ENCODE results near the gene RAF1.

- TF ChIP-seq, protein P1, sequence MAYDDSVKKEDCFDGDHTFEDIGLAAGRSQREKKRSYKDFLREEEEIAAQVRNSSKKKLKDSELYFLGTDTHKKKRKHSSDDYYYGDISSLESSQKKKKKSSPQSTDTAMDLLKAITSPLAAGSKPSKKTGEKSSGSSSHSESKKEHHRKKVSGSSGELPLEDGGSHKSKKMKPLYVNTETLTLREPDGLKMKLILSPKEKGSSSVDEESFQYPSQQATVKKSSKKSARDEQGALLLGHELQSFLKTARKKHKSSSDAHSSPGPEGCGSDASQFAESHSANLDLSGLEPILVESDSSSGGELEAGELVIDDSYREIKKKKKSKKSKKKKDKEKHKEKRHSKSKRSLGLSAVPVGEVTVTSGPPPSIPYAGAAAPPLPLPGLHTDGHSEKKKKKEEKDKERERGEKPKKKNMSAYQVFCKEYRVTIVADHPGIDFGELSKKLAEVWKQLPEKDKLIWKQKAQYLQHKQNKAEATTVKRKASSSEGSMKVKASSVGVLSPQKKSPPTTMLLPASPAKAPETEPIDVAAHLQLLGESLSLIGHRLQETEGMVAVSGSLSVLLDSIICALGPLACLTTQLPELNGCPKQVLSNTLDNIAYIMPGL (CRISPR knock-in tag; IDR thresholded peaks at IDR 0.05): no peak
- TF ChIP-seq CTCF (IDR thresholded peaks at IDR 0.05): no peak
- TF ChIP-seq MLX (CRISPR knock-in tag; IDR thresholded peaks at IDR 0.05): no peak
- TF ChIP-seq, protein P2, sequence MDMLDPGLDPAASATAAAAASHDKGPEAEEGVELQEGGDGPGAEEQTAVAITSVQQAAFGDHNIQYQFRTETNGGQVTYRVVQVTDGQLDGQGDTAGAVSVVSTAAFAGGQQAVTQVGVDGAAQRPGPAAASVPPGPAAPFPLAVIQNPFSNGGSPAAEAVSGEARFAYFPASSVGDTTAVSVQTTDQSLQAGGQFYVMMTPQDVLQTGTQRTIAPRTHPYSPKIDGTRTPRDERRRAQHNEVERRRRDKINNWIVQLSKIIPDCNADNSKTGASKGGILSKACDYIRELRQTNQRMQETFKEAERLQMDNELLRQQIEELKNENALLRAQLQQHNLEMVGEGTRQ (CRISPR knock-in tag; IDR thresholded peaks at IDR 0.05): no peak
- no peak for TF ChIP-seq FOXK1 (CRISPR knock-in tag; IDR thresholded peaks at IDR 0.05)
- TF ChIP-seq IRF2 (CRISPR knock-in tag; IDR thresholded peaks at IDR 0.05; ENCODE audit: borderline replicate concordance, low read depth): no peak
- no peak for TF ChIP-seq GTF2I (CRISPR knock-in tag; conservative IDR thresholded peaks at IDR 0.05)
These were observed 43.2 kb downstream of the RAF1 start for GRCh38 chr3:12620729-12621128.
